PC-9 (cell line): ENCODE results near the gene YIPF5. TPM values are rescaled to one million over a fixed set of nuclear protein-coding genes. Genes with fewer than 3 reads are reported as not detected.

Experiments
- BruUV-seq: library from RNA; stranded (reverse); fragments of 400-500 nt; replicated peaks from 2 replicates; lab custom pipeline; 2021; lab: Mats Ljungman, UMichigan
- CTCF ChIA-PET: fragments of 300-600 bp; sonication (Branson Sonifier 250); formaldehyde crosslinking; loops from one replicate; lab custom pipeline; 2022; ENCODE audit warnings: antibody characterized with exemption; lab: Charles Lee
- POLR2A ChIA-PET: fragments of 300-600 bp; sonication (Branson Sonifier 250); formaldehyde crosslinking; loops from one replicate; lab custom pipeline; 2022; ENCODE audit warnings: antibody characterized with exemption; ENCODE audit not compliant: unreplicated experiment; lab: Charles Lee
- DNase-seq, 2 experiments: peaks; one replicate each; pipeline versions ENCODE4 v3.0.0 to v3.0.0-alpha.2; 2015 to 2022; ENCODE audit warnings: mixed read lengths in 1 of 2
- H2AFZ ChIP-seq: fragments of 200-600 bp; sonication (generic); 2 replicates; pipeline ENCODE4 v1.8.1; 2017; ENCODE audit warnings: antibody characterized with exemption
- H3F3A ChIP-seq: fragments of 200-600 bp; sonication (generic); 2 replicates; pipeline ENCODE4 v1.8.1; 2017; ENCODE audit warnings: antibody characterized with exemption, mild to moderate bottlenecking, low read depth; ENCODE audit not compliant: insufficient read depth
- H3K27ac ChIP-seq: fragments of 200-600 bp; sonication (generic); 2 replicates; pipeline ENCODE4 v1.6.1; 2016; ENCODE audit warnings: mixed run types
- H3K27me3 ChIP-seq: fragments of 200-600 bp; sonication (generic); 2 replicates; pipeline ENCODE4 v1.6.1; 2016; ENCODE audit warnings: low read depth, mixed run types; ENCODE audit not compliant: insufficient read depth
- H3K36me3 ChIP-seq: fragments of 200-600 bp; sonication (generic); 2 replicates; pipeline ENCODE4 v1.6.1; 2016; ENCODE audit warnings: low read depth, mixed run types
- H3K4me1 ChIP-seq: fragments of 200-600 bp; sonication (generic); replicated peaks from 2 replicates; pipeline ENCODE4 v1.6.1; 2016; ENCODE audit warnings: mixed run types; ENCODE audit not compliant: insufficient read depth
- H3K4me2 ChIP-seq: fragments of 200-600 bp; sonication (generic); 2 replicates; pipeline ENCODE4 v1.6.1; 2017; ENCODE audit warnings: mixed run types
- H3K4me3 ChIP-seq: fragments of 200-600 bp; sonication (generic); 2 replicates; pipeline ENCODE4 v1.6.1; 2016; ENCODE audit warnings: mixed run types
- H3K79me2 ChIP-seq: fragments of 200-600 bp; sonication (generic); 2 replicates; pipeline ENCODE4 v1.6.1; 2017; ENCODE audit warnings: low read depth, mixed run types
- H3K9me2 ChIP-seq: fragments of 200-600 bp; sonication (generic); 2 replicates; pipeline ENCODE4 v1.8.1; 2017; ENCODE audit warnings: mild to moderate bottlenecking; ENCODE audit not compliant: insufficient read depth
- H3K9me3 ChIP-seq: fragments of 200-600 bp; sonication (generic); 2 replicates; pipeline ENCODE4 v1.8.1; 2016; ENCODE audit warnings: low read depth; ENCODE audit not compliant: insufficient read depth
- H4K20me1 ChIP-seq: fragments of 200-600 bp; sonication (generic); 2 replicates; pipeline ENCODE4 v1.8.1; 2017; ENCODE audit not compliant: insufficient read depth
- EZH2 ChIP-seq: fragments of 200-600 bp; sonication (generic); IDR thresholded peaks from 2 replicates; pipeline ENCODE4 v1.8.0; 2017; ENCODE audit warnings: antibody characterized with exemption, low read depth
- intact Hi-C: fragments of 100-400 bp; cut with micrococcal nuclease; formaldehyde crosslinking; loops from one replicate; pipeline ENCODE4 v1.10.0; 2022; ENCODE audit not compliant: unreplicated experiment
- total RNA-seq: library from RNA; stranded (reverse); gene quantifications from 2 replicates; pipeline ENCODE4 v1.2.3, GENCODE V29; 2021
- TF ChIP-seq, protein P1 (sequence below): fragments of 200-600 bp; sonication (generic); conservative IDR thresholded peaks from 2 replicates; pipeline ENCODE4 v1.6.1; 2017; ENCODE audit warnings: mixed run types, antibody characterized with exemption, mild to moderate bottlenecking, moderate library complexity

Gene YIPF5
- total RNA-seq, 1 experiment from 2014 or later: 65.8 TPM

- H3F3A ChIP-seq: peaks cover 6% of the 10 kb centered on the region
- CTCF ChIA-PET: no interaction called here
- intact Hi-C loops: no loop called here
Measured at GRCh38 chr5:144162686-144163085, 7.8 kb downstream of the YIPF5 start.

DNA sequence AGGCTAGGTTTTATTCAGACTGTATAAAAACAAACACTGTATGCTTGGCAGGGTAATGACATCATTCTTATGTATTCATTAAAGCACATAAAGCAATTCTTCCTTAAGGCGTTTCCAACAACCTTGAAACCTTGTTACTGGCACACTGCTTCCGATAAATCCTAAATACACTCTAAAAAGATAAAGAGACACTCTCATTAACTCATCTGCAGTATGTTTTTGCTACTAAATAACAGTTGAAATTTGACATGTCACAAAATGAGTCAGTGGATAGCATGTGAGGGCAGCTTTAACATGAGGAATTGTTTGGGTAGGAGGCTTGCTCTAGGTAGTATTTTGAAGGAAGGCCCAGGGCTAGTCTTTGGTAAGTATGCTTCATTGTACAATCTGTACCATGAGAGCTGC, 13.7 kb downstream of the YIPF5 start:
- no TSS peak for BruUV-seq
- ChIA-PET POLR2A (no interaction called here), CTCF (no interaction called here)
- no peaks in the 10 kb centered on the region for H3K9me3 ChIP-seq
- TF ChIP-seq, protein P1, sequence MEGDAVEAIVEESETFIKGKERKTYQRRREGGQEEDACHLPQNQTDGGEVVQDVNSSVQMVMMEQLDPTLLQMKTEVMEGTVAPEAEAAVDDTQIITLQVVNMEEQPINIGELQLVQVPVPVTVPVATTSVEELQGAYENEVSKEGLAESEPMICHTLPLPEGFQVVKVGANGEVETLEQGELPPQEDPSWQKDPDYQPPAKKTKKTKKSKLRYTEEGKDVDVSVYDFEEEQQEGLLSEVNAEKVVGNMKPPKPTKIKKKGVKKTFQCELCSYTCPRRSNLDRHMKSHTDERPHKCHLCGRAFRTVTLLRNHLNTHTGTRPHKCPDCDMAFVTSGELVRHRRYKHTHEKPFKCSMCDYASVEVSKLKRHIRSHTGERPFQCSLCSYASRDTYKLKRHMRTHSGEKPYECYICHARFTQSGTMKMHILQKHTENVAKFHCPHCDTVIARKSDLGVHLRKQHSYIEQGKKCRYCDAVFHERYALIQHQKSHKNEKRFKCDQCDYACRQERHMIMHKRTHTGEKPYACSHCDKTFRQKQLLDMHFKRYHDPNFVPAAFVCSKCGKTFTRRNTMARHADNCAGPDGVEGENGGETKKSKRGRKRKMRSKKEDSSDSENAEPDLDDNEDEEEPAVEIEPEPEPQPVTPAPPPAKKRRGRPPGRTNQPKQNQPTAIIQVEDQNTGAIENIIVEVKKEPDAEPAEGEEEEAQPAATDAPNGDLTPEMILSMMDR: no peak
- H3K4me1 ChIP-seq: no peaks in the 10 kb centered on the region
- peaks cover 11% of the 10 kb centered on the region; the same call in 1 of the 2 replicates for H3F3A ChIP-seq
- no peaks in the 10 kb centered on the region for H3K79me2 ChIP-seq
- H3K36me3 ChIP-seq: peaks cover 4% of the 10 kb centered on the region
- no peak for DNase-seq
- H3K9me2 ChIP-seq: no peaks in the 10 kb centered on the region
- no peak overlapping the region for H3K4me2 ChIP-seq
- H3K27me3 ChIP-seq: no peaks in the 10 kb centered on the region
- intact Hi-C loops: no loop called here
- H4K20me1 ChIP-seq: no peaks in the 10 kb centered on the region
- no peak overlapping the region for H2AFZ ChIP-seq
- H3K27ac ChIP-seq: no peak overlapping the region; the same call in 1 of the 2 replicates
- H3K4me3 ChIP-seq: no peak overlapping the region

More at GRCh38 chr5:144162686-144163085, 7.8 kb downstream of the YIPF5 start:
- peaks cover 43% of the 10 kb centered on the region for H3K36me3 ChIP-seq
- POLR2A ChIA-PET: no interaction called here
- no peak overlapping the region for H3K27ac ChIP-seq
- no peaks in the 10 kb centered on the region for H4K20me1 ChIP-seq
- peaks cover 13% of the 10 kb centered on the region for H3K79me2 ChIP-seq
- TF ChIP-seq, protein P1: no peak
- TF ChIP-seq EZH2: no peak
- H3K9me2 ChIP-seq: no peaks in the 10 kb centered on the region
- H3K27me3 ChIP-seq: no peaks in the 10 kb centered on the region
- H3K9me3 ChIP-seq: no peaks in the 10 kb centered on the region
- no peak overlapping the region for H3K4me3 ChIP-seq
- H3K4me2 ChIP-seq: no peak overlapping the region
- no peak overlapping the region for H2AFZ ChIP-seq
- no peaks in the 10 kb centered on the region; the same call in 1 of the 2 replicates for H3K4me1 ChIP-seq
- BruUV-seq: no TSS peak
- no peak for DNase-seq

DNA sequence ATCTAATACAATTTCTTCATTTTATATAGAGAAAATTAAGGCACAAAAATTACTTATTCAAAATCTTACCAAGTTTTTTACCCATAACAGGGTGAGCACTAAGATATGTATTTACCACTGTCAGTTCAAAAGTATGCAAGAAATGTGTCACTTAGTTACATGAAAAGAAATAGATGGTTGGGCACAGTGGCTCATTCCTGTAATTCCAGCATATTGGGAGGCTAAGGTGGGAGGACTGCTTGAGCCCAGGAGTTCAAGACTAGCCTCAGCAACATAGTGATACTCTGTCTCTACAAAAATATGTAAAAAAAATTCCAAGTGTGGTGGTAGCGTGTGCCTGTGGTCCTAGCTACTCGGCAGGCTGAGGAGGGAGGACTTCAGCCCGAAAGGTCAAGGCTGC, 19.4 kb downstream of the YIPF5 start:
- no peaks in the 10 kb centered on the region for H4K20me1 ChIP-seq
- TF ChIP-seq, protein P1: no peak
- no peak for TF ChIP-seq EZH2
- no peak overlapping the region for H2AFZ ChIP-seq
- H3K9me2 ChIP-seq: no peaks in the 10 kb centered on the region
- no peak overlapping the region for H3K4me2 ChIP-seq
- POLR2A ChIA-PET: no interaction called here
- H3K27me3 ChIP-seq: no peaks in the 10 kb centered on the region
- H3K27ac ChIP-seq: no peak overlapping the region
- no peaks in the 10 kb centered on the region for H3K36me3 ChIP-seq
- no peaks in the 10 kb centered on the region for H3F3A ChIP-seq
- BruUV-seq: no TSS peak
- H3K4me1 ChIP-seq: no peaks in the 10 kb centered on the region
- no peaks in the 10 kb centered on the region for H3K79me2 ChIP-seq
- no peak overlapping the region for H3K4me3 ChIP-seq
- CTCF ChIA-PET: no interaction called here
- DNase-seq: no peak
- intact Hi-C loops: no loop called here
- no peaks in the 10 kb centered on the region for H3K9me3 ChIP-seq
